ENCODE results near the gene RPL10.

Gene RPL10

DNA sequence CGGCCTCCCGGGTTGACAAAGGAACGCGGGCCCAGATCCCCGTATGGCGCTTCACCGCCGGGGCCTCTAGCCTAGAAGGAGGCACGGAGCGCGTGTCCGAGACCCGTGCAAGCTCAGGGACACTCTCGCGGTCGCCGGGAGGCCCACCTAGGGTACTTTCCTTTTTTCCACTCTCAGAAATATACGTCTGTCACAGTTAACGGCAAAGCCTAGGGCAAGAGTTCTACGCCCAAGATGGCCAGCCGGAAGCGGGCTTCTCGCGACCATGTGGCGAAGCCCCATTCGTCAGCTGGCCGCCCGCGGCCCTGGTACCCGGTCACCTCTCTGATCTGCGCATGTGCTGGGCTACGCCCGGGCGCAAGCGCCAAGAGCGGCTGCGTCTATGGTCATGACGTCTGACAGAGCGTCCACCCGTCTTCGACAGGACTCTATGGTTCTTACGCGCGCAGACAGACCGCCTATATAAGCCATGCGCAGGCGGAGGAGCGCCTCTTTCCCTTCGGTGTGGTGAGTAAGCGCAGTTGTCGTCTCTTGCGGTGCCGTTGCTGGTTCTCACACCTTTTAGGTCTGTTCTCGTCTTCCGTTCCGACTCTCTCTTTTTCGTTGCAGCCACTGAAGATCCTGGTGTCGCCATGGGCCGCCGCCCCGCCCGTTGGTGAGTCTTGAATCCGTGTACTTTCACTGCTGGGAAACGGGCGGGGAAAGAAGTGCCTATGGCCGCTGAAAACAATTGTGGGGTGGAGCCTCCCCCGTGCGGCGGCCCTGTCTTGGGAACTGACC is at the start of gene RPL10:
RPL10 (plus strand) TSS at position 490 of the 780 bp plus-strand sequence; CDS start at position 633, 143 bp downstream.
- no peak for FAIRE-seq
- peak; percentile 71 for DNase-seq (ENCODE audit: insufficient read length, low spot score)
- peak; percentile 99 for TF ChIP-seq POLR2A (IDR thresholded peaks at IDR 0.05; ENCODE audit: low read depth, low read length)

DNA sequence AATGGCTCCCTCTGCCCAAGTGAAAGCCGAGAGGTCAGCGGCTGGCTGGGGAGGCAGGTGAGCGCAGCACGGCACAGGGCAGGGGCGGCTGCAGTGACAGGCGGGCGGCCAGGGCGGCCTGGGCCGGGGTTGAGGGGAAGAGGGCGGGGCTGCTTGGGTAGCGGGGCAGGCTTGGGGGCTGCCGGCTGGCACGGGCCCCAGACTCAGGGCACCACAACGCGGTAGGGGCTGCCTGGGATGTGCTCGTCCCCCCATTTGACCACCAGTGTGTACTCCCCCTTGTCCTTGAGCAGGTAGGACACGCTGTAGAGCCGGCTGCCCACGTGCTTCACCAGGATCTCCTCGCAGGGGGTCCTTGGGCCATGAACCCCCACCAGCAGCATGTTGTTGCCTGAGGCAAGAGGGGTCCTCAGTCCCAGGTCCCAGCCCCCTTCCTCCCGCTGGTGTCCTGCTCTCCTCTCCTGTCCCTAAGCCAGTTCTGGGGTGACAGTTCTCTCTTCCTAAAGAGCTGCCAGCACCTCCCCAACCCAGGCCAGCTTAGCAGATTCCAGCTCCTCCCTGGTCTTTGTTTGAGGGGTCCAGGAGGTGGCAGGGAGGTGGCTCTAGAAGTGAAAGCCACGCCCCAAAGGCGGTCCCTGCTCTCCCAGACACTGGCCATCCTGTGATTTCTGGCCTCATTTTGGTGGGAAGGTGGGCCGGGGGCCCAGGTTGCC is 49.4 kb upstream of the RPL10 start:
- no peak for TF ChIP-seq POLR2A (IDR thresholded peaks at IDR 0.05; ENCODE audit: low read depth, low read length)
- FAIRE-seq (no peak), DNase-seq (ENCODE audit: insufficient read length, low spot score) (no peak)

DNA sequence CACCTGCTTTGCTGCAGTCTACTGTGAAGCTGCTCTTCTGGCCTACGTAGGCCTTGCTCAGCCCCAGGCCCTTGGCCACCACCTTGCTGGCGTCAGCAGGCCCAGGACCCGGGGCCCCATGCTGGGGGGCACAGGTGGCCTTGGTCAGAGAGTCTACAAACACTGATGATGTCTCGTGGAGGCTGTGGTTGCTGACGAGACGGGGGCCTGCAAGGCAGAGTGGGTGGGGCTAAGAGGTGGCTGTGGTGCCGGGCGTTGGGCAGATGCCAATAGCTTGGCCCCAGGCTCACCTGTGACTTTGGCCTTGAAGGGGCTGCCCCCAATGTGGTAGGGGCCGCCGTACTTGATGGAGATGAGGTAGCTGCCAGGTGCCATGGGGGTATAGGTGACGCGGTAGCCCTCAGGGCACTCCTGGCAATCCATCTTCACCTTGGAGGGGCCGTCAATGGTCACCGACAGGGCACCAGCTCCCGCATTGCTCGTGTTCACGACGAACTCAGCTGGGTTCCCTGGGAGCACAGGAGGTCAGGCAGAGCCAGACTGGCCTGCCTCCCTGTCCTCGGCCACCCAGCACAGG is 48.7 kb upstream of the RPL10 start:
- no peak for TF ChIP-seq POLR2A (IDR thresholded peaks at IDR 0.05; ENCODE audit: low read depth, low read length)
- DNase-seq (ENCODE audit: insufficient read length, low spot score) (no peak), FAIRE-seq (no peak)

DNA sequence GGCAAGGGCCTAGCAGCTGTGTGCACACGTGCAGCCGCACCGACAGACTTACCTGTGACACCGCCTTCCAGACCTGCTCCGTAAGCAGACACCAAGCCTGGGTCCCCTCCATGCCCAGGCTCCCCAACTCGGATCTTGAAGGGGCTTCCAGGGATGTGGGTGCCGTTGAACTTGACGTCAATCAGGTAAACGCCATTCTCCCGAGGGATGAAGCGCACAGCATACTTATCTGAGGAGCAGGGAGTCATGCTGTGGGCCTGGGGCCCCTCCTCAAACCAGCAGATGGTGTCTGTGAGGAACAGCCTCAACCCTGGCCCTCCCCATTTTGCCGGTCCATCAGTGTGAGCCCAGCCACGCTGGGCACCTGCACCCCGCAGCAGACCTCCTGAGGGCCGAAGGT is 48.2 kb upstream of the RPL10 start:
- no peak for FAIRE-seq
- DNase-seq (ENCODE audit: insufficient read length, low spot score), result no peak

DNA sequence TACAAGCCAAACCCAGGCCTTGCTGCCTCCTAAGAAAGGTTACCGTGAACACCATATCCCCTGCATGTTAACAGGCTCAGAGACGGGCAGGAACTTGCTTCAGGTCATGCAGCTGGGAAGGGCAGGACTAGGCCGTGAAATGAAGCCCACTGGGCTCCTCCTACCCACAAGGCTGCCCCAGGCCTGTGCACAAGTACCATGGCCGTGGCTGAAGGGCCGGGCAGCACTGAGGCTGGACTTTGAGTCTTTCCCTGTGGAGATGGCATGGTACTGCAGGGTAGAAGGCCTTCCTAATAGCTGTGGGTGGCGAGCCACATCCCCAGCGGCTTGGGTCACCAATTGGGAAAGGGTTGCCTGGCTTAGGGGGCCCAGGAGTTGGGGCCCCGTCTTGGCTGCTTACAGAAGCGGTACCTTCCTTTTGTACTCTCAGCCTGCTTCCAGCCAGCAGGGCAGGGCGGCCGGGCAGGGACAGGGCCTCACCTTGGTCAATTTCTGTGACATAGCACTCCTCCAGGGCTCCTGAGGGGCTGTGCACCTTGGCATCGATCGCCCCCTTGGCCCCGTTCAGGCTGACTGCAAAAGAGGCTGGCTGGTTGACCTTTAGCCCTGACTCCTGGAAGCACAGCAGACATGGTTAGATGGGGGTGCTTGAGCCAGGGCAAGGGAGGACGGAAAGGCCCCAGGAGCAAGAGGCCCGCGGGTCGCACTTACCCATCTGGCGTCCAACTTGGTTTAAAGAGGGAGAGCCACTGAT is 47.6 kb upstream of the RPL10 start:
- DNase-seq (ENCODE audit: insufficient read length, low spot score), result no peak
- no peak for TF ChIP-seq POLR2A (IDR thresholded peaks at IDR 0.05; ENCODE audit: low read depth, low read length)
- no peak for FAIRE-seq

More for the DNA sequence above, 48.2 kb upstream of the RPL10 start:
- TF ChIP-seq POLR2A (IDR thresholded peaks at IDR 0.05; ENCODE audit: low read depth, low read length), result no peak

DNA sequence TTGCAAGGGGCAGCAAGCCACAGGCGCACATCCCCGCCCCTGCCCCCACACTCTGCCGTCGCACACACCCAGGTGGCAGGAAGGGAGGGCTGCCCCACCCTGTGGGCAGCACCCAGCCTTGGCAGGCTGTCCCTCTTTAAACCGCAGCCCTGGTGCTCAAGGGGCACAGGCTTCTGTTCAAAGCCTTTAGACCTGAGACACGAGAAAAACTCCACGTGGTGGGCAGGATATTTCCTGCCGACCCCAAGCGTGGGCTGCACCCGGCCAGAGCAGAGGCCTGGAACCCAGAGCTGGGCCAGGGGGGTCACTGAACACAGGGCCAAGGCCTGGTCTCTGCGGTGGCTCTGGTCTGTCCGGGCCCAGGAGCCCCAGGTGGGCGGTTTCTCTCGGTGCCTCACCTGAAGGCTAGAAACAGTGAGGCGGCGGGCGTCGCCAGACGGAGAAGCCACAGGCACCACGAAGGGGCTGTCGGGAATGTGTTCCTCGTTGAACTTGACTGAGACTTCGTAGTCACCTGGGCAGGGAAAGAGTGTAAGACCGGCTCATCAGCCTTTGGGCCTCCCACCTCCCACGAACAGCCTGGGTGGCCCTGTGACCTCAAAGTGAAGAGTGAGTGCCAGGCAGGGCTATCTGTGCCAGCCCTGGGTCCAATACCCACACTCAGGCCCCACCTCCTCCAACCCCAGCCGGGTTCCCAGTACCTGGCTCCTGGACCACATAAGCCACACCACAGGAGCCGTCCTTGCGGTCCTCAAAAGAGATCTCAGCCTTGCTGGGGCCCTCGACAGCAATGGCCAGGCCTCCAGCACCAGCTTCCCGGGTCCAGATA is 46.8 kb upstream of the RPL10 start:
- FAIRE-seq (no peak), DNase-seq (ENCODE audit: insufficient read length, low spot score) (no peak)
- TF ChIP-seq POLR2A (IDR thresholded peaks at IDR 0.05; ENCODE audit: low read depth, low read length), result no peak

DNA sequence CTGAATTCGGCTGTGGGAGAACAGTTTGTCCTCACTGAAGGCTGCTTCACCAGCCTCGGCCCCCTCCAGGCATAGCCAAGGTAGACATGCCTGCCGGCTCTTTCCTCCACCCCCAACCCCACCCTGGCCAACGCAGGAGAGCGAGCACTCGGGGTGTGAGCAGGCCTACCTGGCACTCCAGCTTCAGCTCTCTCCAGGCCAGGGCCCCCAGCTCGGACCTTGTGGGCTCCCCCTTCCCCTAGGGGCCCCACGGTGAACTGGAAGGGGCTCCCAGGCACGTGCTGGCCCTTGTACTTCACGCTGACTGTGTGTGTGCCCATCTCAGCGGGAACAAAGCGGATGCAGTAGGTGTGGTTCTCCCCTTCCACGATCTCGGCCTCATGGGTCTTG is 46.2 kb upstream of the RPL10 start:
- DNase-seq (ENCODE audit: insufficient read length, low spot score) (no peak), FAIRE-seq (no peak)
- TF ChIP-seq POLR2A (IDR thresholded peaks at IDR 0.05; ENCODE audit: low read depth, low read length), result no peak

DNA sequence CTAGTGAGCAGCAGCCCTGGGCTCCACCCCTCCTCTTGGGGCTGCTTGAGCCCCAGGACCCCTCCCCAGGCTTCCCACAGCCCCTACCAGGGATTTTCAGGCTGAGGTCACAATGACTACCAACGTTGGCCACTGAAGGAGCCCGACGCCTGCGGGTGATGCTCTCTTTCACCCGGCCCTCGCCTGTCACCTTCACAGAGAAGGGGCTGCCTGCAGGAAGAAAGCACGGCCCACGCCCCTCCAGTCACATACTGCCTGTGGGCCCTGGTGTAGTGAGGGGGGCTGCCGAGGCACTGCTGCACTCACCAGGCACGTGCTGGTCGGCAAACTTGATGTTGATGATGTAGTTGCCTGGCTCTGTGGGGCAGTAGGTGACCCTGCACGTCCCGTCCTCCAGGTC is 45.7 kb upstream of the RPL10 start:
- no peak for DNase-seq (ENCODE audit: insufficient read length, low spot score)
- FAIRE-seq, result no peak
- TF ChIP-seq POLR2A (IDR thresholded peaks at IDR 0.05; ENCODE audit: low read depth, low read length), result no peak

DNA sequence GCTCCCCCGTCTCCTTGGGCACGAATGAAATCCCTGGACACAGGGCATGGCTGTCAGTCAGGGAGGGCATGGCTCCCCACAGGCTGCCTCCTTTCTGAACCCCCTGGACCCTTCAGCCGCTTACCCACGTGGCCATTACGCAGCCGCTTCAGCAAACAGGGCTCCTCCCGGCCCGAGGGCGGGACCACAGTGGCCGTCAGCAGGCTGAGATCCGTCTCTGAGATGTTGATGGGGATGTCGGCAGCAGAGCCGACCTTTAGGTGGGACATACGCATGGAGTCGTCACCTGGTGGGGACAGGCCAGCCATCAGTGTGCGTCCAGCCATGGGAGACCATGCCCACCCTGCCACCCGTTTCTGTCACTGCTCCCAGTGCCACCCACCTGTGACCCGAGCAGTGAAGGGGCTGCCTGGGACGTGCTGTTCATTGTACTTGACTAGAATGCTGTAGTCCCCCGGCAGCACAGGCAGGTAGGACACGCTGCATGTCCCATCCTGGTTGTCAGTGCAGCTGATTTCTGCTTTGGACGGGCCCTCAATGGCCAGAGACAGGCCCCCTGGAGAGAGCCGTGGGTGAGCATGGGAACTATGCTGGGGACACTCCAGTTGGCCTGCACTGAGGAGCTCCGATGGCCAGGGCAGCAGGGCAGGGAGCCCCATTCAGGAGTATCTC is 44.9 kb upstream of the RPL10 start:
- TF ChIP-seq POLR2A (IDR thresholded peaks at IDR 0.05; ENCODE audit: low read depth, low read length), result no peak
- DNase-seq (ENCODE audit: insufficient read length, low spot score) (no peak), FAIRE-seq (no peak)

DNA sequence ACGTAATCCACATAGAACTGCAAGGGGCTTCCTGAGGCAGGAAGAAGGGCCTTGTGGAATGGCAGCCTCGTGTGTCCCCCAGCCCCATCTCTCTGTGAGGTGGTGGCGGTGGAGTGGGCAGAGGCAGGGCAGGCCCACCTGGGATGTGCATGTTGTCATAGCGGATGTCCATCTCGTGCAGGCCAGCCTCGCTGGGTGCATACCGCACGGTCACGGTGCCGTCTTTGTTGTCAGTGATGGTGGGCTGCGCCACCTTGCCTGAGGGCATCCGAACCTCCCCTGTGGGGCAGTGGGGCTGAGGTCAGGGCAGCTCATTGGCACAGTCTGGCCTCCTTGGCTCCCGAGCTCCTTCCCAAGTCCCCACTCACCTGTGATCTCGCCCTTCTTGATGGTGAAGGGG is 44.2 kb upstream of the RPL10 start:
- no peak for DNase-seq (ENCODE audit: insufficient read length, low spot score)
- FAIRE-seq, result no peak
- no peak for TF ChIP-seq POLR2A (IDR thresholded peaks at IDR 0.05; ENCODE audit: low read depth, low read length)

DNA sequence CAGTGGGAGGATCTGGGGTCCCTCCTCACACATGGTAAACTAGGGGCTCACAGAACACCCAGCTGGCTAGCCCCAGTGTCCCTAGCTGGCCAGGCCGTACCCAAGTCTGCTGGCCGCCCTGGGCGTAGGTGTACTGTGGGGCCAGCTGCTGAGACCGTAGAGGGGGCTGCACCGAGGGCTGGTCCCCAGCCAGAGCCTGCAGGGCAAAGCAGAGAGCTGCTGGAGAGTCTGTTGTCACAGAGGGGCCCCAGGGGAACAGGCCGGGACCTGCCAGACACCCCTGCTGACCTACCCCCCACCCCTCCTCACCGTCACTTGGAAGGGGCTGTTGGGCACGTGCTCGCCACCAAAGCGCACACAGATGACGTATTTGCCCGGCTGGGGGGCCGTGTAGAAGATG is 43.7 kb upstream of the RPL10 start:
- FAIRE-seq (no peak), DNase-seq (ENCODE audit: insufficient read length, low spot score) (no peak)
- TF ChIP-seq POLR2A (IDR thresholded peaks at IDR 0.05; ENCODE audit: low read depth, low read length), result no peak

DNA sequence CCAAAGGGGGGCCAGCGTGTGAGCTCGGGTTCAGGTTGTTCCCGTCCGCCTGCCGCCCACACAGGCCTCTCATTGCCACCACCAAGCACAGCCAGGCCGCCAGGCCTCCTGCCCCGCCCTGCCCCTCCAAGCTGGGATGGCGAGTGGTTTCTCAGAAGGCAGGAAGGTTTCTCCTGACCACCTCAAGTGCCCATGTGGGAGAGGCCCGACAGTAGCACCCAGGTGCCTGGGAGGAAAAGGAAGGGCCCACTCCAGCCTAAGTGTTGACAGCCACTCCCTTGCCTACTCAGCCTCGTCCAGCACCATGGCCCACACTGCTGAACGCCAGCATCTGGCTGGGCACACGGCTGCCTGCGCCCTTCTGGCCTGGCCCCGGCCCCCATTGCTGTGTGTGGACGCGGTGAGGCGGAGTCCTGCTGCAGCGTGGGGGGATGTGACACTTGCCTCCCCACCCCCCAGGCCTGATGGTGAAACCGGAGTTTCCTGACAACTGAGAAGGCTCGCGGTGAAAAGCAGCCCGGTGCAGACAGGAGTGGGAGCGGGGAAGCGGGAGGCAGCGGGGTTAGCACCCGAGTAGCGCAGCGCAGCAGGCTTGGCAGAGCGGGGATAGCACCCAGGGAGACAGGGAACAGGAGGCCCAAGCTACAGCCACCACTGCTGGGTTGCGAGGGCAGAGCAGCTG is 42.9 kb upstream of the RPL10 start:
- DNase-seq (ENCODE audit: insufficient read length, low spot score) (no peak), FAIRE-seq (no peak)
- no peak for TF ChIP-seq POLR2A (IDR thresholded peaks at IDR 0.05; ENCODE audit: low read depth, low read length)
